NCI-H774 (cell line): ENCODE measurements around the gene RPS6KC1.
"Not testable (repeated sequence)": the region's sequence is repeated elsewhere in the genome, so short reads cannot be mapped to it uniquely, and the experiment has no call there.

Experiments used
- DNase-seq: peaks from one replicate; lab custom pipeline; 2025; lab: John Stamatoyannopoulos, UW

The RPS6KC1 gene

DNA sequence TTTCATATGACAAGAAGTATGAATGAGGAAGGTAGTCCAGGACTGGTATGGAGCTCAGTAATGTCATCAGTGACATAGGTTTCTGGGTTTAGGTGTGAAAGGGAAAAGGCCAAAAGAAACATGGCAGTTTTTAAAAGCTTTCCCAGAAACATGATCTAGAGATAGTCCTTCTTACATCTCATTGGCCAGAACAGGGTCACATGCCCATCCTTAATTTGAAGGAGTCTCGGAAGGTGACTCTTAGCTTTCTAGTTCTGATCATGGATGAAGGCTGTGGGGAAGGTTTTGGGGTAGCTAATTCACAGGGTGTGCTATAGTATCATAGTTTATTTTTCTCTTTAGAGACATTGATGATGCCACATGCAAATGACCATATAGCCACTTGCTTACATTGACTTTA, 55.3 kb downstream of the RPS6KC1 start:
- DNase-seq, result no peak

DNA sequence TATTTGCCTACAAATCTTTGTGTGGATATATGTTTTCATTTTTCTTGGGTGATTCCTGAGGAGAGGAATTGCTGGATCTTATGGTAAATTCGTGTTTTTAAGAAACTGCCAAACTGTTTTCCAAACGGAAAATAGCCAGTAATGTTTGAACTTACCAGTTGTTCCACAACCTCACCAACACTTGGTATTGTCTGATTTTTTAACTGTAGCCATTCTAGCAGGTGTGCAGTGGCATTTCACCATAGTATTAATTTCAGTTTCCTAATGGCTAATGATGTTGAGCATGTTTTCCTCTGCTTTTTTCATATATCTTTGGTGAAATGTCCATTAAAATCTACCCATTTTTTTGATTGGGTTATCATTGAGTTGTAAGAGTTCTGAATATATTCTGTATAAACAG, 56.6 kb downstream of the RPS6KC1 start:
- DNase-seq, result no peak

DNA sequence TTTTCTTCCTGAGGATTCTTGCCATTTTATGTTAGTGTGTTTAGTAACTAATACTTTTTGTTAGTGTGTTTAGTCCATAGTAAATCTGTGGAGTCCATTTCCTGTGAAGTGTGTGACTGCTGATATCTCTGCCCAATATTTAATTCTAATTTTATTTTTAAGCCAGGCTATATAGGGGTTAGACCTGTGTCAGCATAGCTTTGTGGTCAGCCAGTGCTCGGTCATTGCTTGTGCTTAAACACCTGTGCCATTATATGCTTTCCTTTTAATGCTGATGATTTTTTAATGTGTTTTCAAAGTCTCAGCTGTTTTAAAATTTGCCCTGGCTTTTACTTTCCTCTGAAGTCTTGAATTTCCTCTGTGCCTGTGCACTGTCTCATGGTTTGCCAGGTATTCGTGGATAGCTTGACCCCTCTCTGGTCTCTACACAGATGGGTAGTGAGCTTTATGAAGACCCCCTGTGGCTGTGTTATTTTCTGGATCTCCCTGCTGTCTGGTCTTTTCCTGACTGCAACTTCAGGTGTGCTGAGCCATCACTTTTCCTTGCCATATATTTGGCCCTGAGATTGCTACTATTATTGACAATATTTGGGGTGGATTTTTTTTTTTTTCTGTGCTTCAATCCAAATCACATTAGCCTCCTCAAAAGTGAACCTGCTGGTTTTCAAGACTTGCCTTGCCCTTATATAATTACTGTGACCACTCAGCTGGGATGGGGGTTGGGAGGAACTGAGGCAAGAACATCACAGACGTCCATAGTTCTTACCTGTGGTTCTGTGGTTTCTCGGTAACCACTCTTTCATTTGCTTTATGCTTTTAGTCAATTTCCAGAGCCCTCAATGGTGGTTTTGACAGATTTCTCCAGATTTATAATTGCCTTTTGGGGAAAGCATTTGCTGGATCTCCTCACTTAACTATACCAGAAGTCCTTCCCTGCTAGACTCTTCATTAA, 59.6 kb downstream of the RPS6KC1 start:
- DNase-seq, result no peak

DNA sequence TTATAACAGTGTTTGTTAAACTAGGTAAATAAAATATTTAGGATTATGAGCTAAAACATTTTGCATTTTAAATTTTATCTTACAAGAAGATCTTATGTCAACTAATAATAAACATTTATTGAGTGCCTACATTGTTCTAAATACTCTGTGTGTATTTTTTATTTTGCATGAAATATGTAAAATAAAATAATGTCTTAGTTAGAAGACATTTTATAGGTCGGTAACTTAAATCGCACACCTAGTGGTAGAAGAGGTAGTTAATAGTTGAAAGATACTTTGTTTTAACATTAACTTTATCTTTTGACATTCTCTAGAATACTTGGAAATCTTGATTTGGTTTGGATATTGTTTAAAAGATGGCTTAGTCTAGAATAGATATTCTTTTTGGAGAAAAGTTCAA, 60.5 kb downstream of the RPS6KC1 start:
- no peak for DNase-seq

DNA sequence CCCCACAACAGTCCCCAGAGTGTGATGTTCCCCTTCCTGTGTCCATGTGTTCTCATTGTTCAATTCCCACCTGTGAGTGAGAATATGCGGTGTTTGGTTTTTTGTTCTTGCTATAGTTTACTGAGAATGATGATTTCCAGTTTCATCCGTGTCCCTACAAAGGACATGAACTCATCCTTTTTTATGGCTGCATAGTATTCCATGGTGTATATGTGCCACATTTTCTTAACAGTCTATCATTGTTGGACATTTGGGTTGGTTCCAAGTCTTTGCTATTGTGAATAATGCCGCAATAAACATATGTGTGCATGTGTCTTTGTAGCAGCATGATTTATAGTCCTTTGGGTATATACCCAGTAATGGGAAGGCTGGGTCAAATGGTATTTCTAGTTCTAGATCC, 61.7 kb downstream of the RPS6KC1 start:
- not testable (repeated sequence) for DNase-seq

DNA sequence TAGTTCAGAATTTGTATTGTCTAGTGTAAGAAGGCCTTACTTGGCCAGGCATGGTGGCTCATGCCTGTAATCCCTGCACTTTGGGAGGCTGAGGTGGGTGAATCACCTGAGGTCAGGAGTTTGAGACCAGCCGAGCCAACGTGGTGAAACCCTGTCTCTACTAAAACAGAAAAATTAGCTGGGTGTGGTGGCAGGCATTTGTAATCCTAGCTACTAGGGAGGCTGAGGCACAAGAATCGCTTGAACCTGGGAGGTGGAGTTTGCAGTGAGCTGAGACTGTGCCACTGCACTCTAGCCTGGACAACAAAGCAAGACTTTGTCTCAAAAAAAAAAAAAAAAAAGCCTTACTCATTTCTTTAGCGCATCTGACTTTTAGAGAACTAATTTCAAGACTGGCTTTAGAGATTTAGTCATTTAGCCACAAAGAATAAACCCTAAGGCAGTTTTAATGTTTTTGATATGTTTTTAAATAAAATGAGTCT, 66.7 kb downstream of the RPS6KC1 start:
- not testable (repeated sequence) for DNase-seq

DNA sequence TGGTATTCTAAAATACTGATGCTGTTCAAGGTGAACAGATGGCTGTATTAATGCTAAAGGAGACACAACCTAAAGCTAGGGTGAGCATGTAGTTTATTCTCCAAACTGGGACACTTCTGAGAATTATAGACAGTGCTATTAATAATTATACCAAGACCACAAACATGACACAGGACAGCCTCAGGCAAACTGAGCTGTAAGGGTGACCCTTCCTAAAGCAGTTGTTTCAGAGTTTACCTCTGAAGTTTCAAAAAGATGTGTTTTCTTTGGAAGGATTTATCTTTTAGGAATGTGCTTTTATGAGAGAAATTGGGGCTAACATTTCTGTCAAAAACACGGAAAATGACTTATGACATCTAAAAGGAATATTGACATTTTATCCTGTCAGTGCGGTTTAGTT, 68.8 kb downstream of the RPS6KC1 start:
- no peak for DNase-seq

DNA sequence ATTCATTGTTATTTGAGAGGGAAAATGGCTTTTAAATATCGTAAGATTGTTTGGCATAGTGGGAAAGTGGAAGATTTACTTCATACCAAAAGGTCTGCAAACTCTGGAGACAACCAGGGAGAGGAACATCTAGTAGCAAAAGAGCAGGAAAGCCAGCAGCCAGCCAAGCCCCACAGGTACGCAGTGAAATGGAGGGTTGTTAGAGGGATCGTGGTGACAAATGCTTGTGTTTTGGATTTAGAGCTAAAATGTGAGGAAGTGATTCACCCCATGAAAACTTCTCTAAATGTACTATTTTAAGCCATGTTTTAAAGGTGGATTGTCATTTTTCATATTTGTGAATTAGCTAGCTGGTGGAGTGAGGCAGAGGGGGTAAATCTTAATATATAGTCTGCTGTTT, 69.3 kb downstream of the RPS6KC1 start:
- DNase-seq, result no peak

DNA sequence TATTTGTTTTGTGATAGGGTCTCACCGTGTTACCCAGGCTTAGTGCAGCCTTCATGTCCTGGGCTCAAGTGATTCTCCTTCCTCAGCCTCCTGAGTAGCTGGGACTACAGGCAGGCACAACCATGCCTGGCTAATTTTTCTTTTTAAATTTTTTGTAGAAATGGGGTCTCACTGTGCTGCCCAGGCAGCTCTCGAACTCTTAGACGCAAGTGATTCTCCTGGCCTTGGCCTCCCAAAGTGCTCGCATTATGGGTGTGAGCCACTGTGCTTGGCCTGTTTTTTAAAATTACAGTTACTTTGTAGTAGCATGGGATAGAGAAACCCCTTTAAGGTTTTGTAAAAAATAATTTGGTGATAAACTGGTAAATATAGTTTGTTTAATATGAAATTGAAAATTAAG, 69.9 kb downstream of the RPS6KC1 start:
- no peak for DNase-seq

DNA sequence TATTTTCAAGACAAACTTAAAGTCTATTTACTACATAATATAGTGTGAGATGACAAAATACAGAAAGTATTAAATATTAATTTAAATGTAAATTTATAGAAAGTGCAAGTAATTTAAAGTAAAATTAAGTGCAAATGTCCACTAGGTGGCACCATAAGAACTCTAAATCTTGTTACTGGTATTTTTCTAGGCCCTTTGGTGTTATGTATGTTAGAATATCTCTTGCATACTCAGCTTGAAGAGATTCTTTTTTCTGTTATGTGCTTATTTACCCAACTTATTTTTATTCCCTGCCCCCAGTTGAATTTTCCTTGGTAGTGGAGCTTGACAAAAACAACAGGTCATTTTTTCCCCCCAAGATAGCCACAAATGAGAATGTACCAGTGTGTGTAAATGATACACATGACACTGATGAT, 71.5 kb downstream of the RPS6KC1 start:
- DNase-seq, result peak; percentile 45

DNA sequence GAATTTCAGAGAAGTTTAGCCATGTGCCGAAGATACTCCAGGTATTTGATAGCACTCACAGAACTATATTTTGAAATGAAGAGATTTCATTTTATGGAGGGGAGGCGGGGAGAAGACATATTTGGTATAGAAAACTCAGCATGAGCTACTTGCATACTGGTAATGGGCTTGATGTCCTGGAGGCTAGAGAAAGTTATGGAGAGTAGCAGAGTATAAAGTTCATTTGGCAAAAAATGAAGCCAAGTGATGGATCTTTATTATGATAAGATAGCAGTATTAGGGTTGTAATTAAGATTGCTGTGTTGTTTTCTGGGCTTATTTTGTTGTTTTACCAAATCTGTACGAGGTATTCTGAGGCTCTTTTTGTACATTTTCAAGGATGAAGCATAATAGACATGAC, 72.0 kb downstream of the RPS6KC1 start:
- DNase-seq, result no peak

DNA sequence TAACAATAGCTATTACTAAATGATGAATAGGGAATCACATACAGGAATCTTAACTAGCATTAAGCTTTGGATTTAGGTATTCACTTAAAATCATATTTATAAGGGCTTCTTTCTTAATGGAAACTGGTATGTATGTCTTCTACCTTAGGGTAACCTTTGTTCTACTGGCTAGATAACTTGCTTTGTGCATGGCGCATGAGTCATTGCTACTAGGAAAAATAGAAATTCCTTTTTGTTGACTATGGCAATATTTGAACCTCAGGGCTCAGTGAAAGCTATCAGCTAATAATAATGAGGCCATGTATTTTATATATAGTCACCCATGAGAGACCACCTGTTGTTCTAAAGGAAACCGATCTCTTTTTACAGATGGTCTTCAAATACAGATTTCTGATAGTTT, 72.5 kb downstream of the RPS6KC1 start:
- no peak for DNase-seq

DNA sequence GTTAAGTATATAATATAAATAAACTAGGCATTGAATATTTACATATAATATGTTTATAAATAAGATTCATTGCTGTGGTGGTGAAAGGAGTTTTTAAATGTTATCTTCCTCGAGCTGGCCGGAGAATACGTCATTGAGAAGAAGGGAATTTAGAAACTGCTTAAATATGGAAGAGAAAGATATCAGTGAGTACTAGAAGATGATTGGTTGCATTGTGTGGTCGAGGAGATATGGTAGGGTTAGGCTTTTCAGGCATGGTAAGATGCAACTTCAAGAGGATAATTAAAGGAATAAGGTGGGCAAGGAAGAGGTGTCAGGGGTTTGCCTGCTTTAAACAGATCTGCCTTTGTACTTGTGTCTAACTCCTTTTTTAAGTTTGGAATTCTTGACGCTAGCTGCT, 73.5 kb downstream of the RPS6KC1 start:
- DNase-seq, result no peak

DNA sequence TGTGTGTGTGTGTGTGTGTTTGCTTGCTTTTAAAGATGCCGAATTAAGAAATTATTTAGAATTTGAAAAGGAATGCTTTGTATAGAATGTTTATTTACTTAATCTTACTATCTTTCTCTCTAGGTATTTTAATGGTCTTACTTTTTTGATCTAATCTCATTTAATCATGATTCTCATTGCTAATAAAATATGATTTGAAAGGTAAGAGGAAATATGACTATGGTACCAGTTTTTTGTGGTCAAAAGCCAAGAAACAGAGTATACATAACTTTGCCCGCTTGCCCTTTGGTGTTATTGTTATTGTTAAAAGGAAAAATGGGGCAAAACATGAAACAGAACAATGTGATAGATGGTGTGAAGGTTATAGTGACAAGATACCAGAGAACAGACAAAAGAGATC, 74.6 kb downstream of the RPS6KC1 start:
- DNase-seq, result no peak

DNA sequence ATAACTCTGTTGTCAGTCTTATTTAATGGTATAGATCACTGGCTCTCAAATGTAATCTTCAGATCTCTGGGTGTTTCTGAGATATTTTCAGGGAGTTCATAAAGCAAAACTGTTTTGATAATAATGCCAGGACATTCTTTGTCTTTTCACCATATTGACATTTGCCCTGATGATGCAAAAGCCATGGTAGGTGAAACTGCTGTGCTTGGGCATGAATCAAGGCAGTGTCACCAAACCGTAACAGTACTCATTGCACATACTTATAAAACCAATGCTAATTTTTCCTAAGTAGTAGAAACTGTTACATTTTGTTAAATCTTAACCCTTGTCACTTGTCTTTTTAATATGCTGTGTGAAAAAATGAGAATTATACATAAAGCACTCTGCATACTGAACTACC, 76.0 kb downstream of the RPS6KC1 start:
- no peak for DNase-seq

DNA sequence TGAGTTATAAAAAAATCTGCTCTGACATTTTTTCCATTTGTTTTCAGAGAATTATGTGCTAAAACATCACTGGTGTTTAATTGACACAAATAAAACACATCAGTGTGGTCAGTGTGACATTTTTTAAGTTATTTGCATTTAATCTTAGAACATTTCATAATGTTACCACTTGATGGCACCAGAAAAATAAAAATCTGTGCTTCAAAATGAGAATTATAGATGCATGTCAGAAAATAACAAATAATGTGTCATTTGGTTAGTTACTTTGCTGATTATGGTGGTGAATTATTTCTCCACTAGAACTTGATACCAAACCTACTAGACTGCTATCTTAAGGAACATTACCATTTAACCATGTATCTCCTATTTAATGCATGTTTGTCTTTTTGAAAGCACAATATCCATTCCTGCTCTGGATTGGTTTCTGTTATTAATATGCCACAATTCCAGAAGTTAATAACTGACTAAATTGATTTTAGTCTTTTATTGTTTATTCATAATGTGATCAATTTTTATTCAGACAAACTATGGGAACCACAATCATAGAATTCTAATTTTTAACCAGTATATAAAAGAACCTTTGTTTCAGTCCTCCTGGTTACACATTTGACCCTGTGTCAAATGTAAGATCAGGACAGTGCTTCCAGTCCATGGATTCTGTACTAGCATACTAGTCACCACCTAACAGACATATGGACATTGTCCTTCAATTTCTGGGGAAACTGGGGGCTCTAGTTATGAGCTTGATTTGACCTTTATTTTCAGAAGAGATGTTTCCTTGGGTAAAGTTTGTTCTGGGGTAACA, 81.0 kb downstream of the RPS6KC1 start:
- DNase-seq, result no peak

DNA sequence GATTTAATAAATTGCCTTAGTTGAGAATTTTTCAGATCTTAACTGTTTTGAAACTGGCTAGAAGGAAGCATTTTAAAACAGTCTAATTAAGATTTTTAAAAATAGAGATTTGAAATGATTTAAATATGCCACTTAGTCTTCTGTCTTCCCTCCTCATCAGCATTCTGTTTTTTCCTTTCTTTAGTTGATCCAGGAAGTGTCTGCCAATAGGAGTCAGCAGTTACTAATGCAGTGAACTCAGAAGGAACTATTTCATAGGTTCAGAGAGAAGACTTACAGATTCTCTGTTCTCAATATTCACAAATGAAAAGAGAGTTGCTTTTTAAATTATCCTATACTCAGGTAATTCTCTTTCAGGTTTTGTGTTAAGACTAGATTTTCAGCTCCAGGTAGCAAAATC, 84.5 kb downstream of the RPS6KC1 start:
- no peak for DNase-seq

DNA sequence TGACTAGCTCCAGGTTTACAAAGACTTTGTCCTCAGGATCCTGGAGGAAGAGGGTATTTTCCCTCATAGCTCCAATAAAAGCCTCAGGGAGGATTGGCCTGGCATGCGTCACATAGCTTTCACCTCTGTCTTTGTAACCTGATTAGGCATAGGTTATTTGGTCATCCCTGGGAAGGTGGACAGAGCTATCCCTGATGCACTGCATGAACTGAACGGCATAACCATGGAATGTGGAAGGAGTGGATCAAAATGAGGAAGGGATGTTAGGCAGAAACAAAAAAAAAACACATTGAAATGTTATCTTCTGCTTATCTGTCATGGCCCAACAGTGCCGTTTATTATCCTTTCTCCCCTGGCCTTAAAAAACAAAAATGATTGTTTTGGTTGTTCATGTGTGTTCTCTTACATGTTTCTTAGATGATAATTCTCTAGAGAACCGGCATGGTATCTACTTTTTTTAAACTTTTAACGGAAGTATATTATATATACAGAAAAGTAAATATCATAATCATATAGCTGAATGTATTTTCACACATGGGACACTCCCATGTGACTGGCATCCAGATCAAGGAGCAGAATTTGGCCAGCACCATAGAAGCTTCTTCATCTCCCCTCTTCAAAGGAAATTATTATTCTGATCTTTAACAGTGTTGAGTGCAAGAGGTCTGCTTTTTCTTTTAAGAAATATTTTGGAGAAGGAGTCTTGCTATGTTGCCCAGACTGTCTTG, 85.3 kb downstream of the RPS6KC1 start:
- no peak for DNase-seq

DNA sequence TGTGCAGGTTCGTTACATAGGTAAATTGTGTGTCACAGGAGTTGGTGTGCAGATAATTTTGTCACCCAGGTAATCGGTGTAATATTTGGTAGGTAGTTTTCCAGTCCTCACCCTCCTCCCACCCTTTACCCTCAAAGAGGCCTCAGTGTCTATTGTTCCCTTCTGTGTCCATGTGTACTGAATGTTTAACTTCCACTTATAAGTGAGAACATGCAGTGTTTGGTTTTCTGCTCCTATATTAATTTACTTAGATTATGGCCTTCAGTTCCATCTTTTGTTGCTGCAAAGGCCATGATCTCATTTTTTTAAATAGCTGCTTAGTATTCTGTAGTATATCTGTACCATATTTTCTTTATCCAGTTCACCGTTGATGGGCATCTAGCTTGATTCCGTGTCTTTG, 87.3 kb downstream of the RPS6KC1 start:
- DNase-seq, result peak; percentile 82

DNA sequence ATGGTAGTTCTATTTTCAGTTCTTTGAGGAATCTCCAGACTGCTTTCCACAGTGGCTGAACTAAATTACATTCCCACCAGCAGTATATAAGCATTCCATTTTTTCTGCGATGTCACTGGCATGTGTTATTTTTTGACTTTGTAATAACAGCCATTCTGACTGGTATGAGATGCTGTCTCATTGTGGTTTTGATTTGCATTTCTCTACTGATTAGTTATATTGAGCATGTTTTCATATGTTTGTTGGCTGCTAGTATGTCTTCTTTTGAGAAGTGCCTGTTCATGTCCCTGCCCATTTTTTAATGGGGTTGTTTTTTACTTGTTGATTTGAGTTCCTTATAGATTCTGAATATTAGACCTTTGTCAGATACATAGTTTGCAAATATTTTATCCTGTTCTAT, 87.9 kb downstream of the RPS6KC1 start:
- DNase-seq, result no peak

DNA sequence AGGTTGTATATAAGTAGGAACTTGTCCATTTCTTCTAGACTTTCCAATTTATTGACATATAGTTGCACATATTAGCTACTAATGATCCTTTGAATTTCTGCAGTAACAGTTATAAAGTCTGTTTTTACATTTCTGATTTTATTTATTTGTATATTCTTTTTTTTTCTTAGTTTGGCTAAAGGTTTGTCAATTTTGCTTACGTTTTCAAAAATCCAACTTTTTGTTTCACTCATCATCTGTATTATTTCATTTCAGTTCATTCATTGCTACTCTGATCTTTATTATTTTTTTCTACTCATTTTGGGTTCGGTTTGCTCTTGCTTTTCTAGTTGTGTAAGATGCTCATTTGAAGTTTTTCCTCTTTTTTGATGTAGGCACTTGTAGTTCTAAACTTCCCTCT, 97.9 kb downstream of the RPS6KC1 start:
- no peak for DNase-seq

DNA sequence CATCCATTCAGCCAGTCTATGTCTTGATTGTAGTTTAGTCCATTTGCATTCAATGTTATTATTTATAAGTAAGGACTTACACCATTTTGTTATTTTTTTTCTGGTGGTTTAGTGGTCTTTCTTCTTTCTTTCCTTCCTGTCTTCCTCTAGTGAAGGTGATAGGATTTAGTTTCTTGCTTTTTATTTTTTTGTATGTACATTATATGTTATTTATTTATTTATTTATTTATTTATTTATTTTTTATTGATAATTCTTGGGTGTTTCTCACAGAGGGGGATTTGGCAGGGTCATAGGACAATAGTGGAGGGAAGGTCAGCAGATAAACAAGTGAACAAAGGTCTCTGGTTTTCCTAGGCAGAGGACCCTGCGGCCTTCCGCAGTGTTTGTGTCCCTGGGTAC, 99.0 kb downstream of the RPS6KC1 start:
- not testable (repeated sequence) for DNase-seq
